ENCODE results near the gene NUP98. TPM values are rescaled to one million over a fixed set of nuclear protein-coding genes. Genes with fewer than 3 reads are reported as not detected.
"Not testable (repeated sequence)": the region's sequence is repeated elsewhere in the genome, so short reads cannot be mapped to it uniquely, and the experiment has no call there.

NUP98 gene
- total and polyA plus RNA-seq, 4 donors, result 16.3 to 78.6 (median 45.3) TPM

DNA sequence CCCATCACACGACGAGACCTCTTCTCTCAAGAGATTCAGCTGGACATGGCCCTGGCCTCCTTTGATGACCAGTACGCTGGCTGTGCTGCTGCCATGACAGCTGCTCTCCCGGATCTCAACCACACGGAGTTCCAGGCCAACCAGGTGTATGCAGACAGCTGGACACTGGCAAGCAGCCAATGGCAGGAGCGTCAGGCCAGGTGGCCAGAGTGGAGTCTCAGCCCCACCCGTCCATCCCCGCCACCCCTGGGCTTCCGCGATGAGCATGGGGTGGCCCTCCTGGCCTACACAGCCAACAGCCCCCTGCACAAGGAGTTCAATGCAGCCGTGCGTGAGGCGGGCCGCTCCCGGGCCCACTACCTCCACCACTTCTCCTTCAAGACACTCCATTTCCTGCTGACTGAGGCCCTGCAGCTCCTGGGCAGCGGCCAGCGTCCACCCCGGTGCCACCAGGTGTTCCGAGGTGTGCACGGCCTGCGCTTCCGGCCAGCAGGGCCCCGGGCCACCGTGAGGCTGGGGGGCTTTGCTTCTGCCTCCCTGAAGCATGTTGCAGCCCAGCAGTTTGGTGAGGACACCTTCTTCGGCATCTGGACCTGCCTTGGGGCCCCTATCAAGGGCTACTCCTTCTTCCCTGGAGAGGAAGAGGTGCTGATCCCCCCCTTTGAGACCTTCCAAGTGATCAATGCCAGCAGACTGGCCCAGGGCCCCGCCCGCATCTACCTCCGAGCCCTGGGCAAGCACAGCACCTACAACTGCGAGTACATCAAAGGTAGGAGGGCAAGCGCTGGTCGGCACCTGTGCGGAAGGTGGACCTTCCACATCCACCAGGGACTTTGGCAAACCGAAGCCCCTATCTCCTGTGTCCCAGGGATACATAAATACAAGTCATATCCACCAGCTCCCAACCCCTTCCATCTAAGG lies 137.5 kb downstream of the NUP98 start:
- no peak for ATAC-seq (ENCODE audit: low FRiP score)
- intact Hi-C loops (cut with DNase I), result no loop called here
- Histone ChIP-seq H3K9me3 (ENCODE audit: control insufficient read depth, low read length) (no peaks in the 10 kb centered on the region), H3K36me3 (ENCODE audit: control insufficient read depth in 1 of 2, insufficient read depth in 2 of 2, low read length in 1 of 2) (no peaks in the 10 kb centered on the region), H3K27me3 (ENCODE audit: control insufficient read depth in 1 of 2, insufficient read depth in 2 of 2, low read length in 1 of 2) (no peaks in the 10 kb centered on the region), H3K4me3 (ENCODE audit: low read length in 2 of 2) (no peak overlapping the region), H3K27ac (ENCODE audit: low read depth in 1 of 2, low read length in 2 of 2) (no peak overlapping the region), H3K4me1 (ENCODE audit: control insufficient read depth in 1 of 2, insufficient read depth in 2 of 2, low read length in 2 of 2) (no peaks in the 10 kb centered on the region)
- DNase-seq, result no peak
- 89 to 92% methylated on average over 33 of the region's 33 CpGs for WGBS, 2 donors

- 92 to 97% methylated on average over 8 of the region's 8 CpGs for WGBS, 2 donors
- Histone ChIP-seq H3K4me1 (ENCODE audit: control insufficient read depth in 1 of 2, insufficient read depth in 2 of 2, low read length in 2 of 2) (no peaks in the 10 kb centered on the region), H3K4me3 (ENCODE audit: low read length in 2 of 2) (no peak overlapping the region), H3K27me3 (ENCODE audit: control insufficient read depth in 1 of 2, insufficient read depth in 2 of 2, low read length in 1 of 2) (no peaks in the 10 kb centered on the region), H3K36me3 (ENCODE audit: control insufficient read depth in 1 of 2, insufficient read depth in 2 of 2, low read length in 1 of 2) (no peaks in the 10 kb centered on the region), H3K27ac (ENCODE audit: low read depth in 1 of 2, low read length in 2 of 2) (no peak overlapping the region), H3K9me3 (ENCODE audit: control insufficient read depth, low read length) (no peaks in the 10 kb centered on the region)
- no peak for DNase-seq
- intact Hi-C loops (cut with DNase I), result no loop called here
- no peak for ATAC-seq (ENCODE audit: low FRiP score)
These were observed 139.1 kb downstream of the NUP98 start for GRCh38 chr11:3658252-3658651.

GRCh38 chr11:3657331-3657730 lies 140.0 kb downstream of the NUP98 start:
- H3K4me3 ChIP-seq (ENCODE audit: low read length in 2 of 2); H3K9me3 ChIP-seq (ENCODE audit: control insufficient read depth, low read length); ATAC-seq (ENCODE audit: low FRiP score); H3K4me1 ChIP-seq (ENCODE audit: control insufficient read depth in 1 of 2, insufficient read depth in 2 of 2, low read length in 2 of 2); intact Hi-C loops (cut with DNase I); H3K36me3 ChIP-seq (ENCODE audit: control insufficient read depth in 1 of 2, insufficient read depth in 2 of 2, low read length in 1 of 2); H3K27ac ChIP-seq (ENCODE audit: low read depth in 1 of 2, low read length in 2 of 2); H3K27me3 ChIP-seq (ENCODE audit: control insufficient read depth in 1 of 2, insufficient read depth in 2 of 2, low read length in 1 of 2); DNase-seq: not testable (repeated sequence)
- WGBS, 2 donors, result 79 to 83% methylated on average over 5 of the region's 5 CpGs

DNA sequence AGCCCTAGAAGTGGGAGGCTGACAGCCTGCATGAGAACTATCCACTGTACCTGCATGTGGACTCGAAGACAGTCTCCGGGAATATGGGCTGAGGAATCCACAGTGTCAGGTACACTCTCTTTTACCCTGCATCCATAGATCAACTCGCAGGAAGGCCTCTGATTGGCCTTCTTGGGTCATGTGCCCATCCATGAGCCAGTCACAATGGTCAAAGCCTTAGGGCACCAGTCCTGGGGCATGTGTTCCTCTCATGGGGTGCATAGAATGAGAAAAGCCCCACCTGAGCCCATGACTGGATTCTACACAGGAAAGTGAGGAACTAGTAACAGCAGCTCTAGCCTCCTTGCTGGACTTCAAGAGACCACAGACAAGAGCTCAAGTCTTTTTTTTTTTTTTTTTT lies 141.8 kb downstream of the NUP98 start:
- H3K27me3 ChIP-seq (ENCODE audit: control insufficient read depth in 1 of 2, insufficient read depth in 2 of 2, low read length in 1 of 2), result no peaks in the 10 kb centered on the region
- H3K4me1 ChIP-seq (ENCODE audit: control insufficient read depth in 1 of 2, insufficient read depth in 2 of 2, low read length in 2 of 2), result no peaks in the 10 kb centered on the region
- ATAC-seq (ENCODE audit: low FRiP score) (no peak), DNase-seq (no peak)
- no peak overlapping the region for H3K27ac ChIP-seq (ENCODE audit: low read depth in 1 of 2, low read length in 2 of 2)
- no peaks in the 10 kb centered on the region for H3K36me3 ChIP-seq (ENCODE audit: control insufficient read depth in 1 of 2, insufficient read depth in 2 of 2, low read length in 1 of 2)
- WGBS, 2 donors, result 87 to 98% methylated on average over 3 of the region's 3 CpGs
- H3K9me3 ChIP-seq (ENCODE audit: control insufficient read depth, low read length), result no peaks in the 10 kb centered on the region
- no peak overlapping the region for H3K4me3 ChIP-seq (ENCODE audit: low read length in 2 of 2)
- intact Hi-C loops (cut with DNase I), result no loop called here

DNA sequence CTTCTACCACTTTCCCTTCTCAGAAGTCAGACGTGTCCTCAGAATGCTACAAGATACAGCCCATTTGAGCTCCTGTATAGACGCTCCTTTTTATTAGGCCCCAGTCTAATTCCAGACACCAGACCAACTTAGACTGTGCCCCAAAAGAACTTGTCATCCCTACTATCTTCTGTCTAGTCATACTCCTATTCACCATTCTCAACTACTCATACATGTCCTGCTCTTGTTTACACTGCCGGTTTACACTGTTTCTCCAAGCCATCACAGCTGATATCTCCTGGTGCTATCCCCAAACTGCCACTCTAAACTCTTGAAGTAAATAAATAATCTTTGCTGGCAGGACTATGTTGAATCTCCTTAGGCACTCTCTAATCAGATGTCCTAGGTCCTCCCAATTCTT lies 144.8 kb downstream of the NUP98 start:
- H3K27ac ChIP-seq (ENCODE audit: low read depth in 1 of 2, low read length in 2 of 2); H3K4me3 ChIP-seq (ENCODE audit: low read length in 2 of 2); DNase-seq; H3K36me3 ChIP-seq (ENCODE audit: control insufficient read depth in 1 of 2, insufficient read depth in 2 of 2, low read length in 1 of 2); H3K9me3 ChIP-seq (ENCODE audit: control insufficient read depth, low read length); ATAC-seq (ENCODE audit: low FRiP score); H3K4me1 ChIP-seq (ENCODE audit: control insufficient read depth in 1 of 2, insufficient read depth in 2 of 2, low read length in 2 of 2); intact Hi-C loops (cut with DNase I); H3K27me3 ChIP-seq (ENCODE audit: control insufficient read depth in 1 of 2, insufficient read depth in 2 of 2, low read length in 1 of 2): not testable (repeated sequence)
- 89 to 92% methylated on average over 2 to 3 of the region's 3 CpGs for WGBS, 2 donors

GRCh38 chr11:3649374-3649773 lies 148.0 kb downstream of the NUP98 start:
- WGBS, 2 donors, result 36 to 43% methylated on average over 9 of the region's 9 CpGs
- ATAC-seq (ENCODE audit: low FRiP score); H3K27ac ChIP-seq (ENCODE audit: low read depth in 1 of 2, low read length in 2 of 2); H3K36me3 ChIP-seq (ENCODE audit: control insufficient read depth in 1 of 2, insufficient read depth in 2 of 2, low read length in 1 of 2); H3K27me3 ChIP-seq (ENCODE audit: control insufficient read depth in 1 of 2, insufficient read depth in 2 of 2, low read length in 1 of 2); H3K9me3 ChIP-seq (ENCODE audit: control insufficient read depth, low read length); H3K4me1 ChIP-seq (ENCODE audit: control insufficient read depth in 1 of 2, insufficient read depth in 2 of 2, low read length in 2 of 2); H3K4me3 ChIP-seq (ENCODE audit: low read length in 2 of 2); intact Hi-C loops (cut with DNase I): not testable (repeated sequence)
- peak in 1 of 2 donors; percentile 12 for DNase-seq

DNA sequence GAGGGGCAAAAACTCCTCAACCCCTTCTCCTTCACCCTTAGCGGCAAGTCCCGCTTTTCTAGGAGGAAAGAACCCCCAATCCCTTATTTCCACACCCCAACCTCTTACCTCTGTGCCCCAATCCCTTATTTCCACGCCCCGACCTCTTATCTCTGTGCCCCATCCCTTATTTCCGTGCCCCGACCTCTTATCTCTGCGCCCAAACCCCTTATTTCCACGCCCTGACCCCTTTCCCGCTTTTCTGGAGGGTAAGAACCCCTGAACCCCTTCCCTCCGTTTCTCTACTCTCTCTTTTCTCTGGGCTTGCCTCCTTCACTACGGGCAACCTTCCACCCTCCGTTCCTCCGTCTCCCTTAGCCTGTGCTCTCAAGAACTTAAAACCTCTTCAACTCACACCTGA lies 148.5 kb downstream of the NUP98 start:
- H3K9me3 ChIP-seq (ENCODE audit: control insufficient read depth, low read length); ATAC-seq (ENCODE audit: low FRiP score); H3K4me3 ChIP-seq (ENCODE audit: low read length in 2 of 2); H3K27me3 ChIP-seq (ENCODE audit: control insufficient read depth in 1 of 2, insufficient read depth in 2 of 2, low read length in 1 of 2); H3K36me3 ChIP-seq (ENCODE audit: control insufficient read depth in 1 of 2, insufficient read depth in 2 of 2, low read length in 1 of 2); intact Hi-C loops (cut with DNase I); H3K4me1 ChIP-seq (ENCODE audit: control insufficient read depth in 1 of 2, insufficient read depth in 2 of 2, low read length in 2 of 2); H3K27ac ChIP-seq (ENCODE audit: low read depth in 1 of 2, low read length in 2 of 2): not testable (repeated sequence)
- peak in 1 of 2 donors; percentile 39 for DNase-seq
- 70 to 82% methylated on average over 12 to 13 of the region's 13 CpGs for WGBS, 2 donors

DNA sequence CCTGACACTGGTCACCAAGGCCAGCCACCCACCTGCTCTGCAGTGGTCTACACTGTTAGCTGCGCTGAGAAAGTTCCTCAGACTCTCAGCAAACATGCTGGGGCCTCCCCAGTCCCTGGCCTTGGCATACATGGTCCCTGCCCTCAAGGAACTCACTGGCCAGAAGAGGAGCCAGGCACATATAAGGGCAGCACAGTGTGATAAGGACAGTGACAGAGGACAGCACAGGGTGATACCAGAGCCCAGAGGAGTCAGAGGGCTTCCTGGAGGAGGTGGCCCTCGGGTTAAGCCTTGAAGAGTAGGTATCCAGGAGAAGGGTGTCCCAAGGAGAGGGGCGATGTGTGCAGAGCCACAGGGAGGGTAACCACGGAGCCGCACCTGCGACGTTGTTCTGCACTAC lies 151.8 kb downstream of the NUP98 start:
- Histone ChIP-seq H3K9me3 (ENCODE audit: control insufficient read depth, low read length) (no peaks in the 10 kb centered on the region), H3K4me3 (ENCODE audit: low read length in 2 of 2) (no peak overlapping the region), H3K36me3 (ENCODE audit: control insufficient read depth in 1 of 2, insufficient read depth in 2 of 2, low read length in 1 of 2) (no peaks in the 10 kb centered on the region), H3K27me3 (ENCODE audit: control insufficient read depth in 1 of 2, insufficient read depth in 2 of 2, low read length in 1 of 2) (no peaks in the 10 kb centered on the region), H3K4me1 (ENCODE audit: control insufficient read depth in 1 of 2, insufficient read depth in 2 of 2, low read length in 2 of 2) (no peaks in the 10 kb centered on the region), H3K27ac (ENCODE audit: low read depth in 1 of 2, low read length in 2 of 2) (no peak overlapping the region)
- no peak for ATAC-seq (ENCODE audit: low FRiP score)
- intact Hi-C loops (cut with DNase I), result no loop called here
- WGBS, 2 donors, result 81 to 90% methylated on average over 7 of the region's 7 CpGs
- DNase-seq, result peak in 1 of 2 donors; percentile 32

- intact Hi-C loops (cut with DNase I), result no loop called here
- Histone ChIP-seq H3K4me3 (ENCODE audit: low read length in 2 of 2) (no peak within 1 kb of the TSS), H3K27me3 (ENCODE audit: control insufficient read depth in 1 of 2, insufficient read depth in 2 of 2, low read length in 1 of 2) (no peaks in the 10 kb centered on the region), H3K27ac (ENCODE audit: low read depth in 1 of 2, low read length in 2 of 2) (no peak within 1 kb of the TSS), H3K9me3 (ENCODE audit: control insufficient read depth, low read length) (no peaks in the 10 kb centered on the region), H3K4me1 (ENCODE audit: control insufficient read depth in 1 of 2, insufficient read depth in 2 of 2, low read length in 2 of 2) (no peaks in the 10 kb centered on the region), H3K36me3 (ENCODE audit: control insufficient read depth in 1 of 2, insufficient read depth in 2 of 2, low read length in 1 of 2) (no peaks in the 10 kb centered on the region)
- no peak for ATAC-seq (ENCODE audit: low FRiP score)
- no peak for DNase-seq
- 74 to 81% methylated on average over 4 of the region's 4 CpGs for WGBS, 2 donors
These were observed 152.5 kb downstream of the NUP98 start, which contains the start of gene ART1 for GRCh38 chr11:3644817-3645235. ART1 (plus strand) TSS chr11:3645128; CDS start chr11:3659214, 14,086 bp downstream.

Measured in aorta (tissue), 5 donors.